Activated CD4-positive, CD25-positive, alpha-beta regulatory T cell treated with anti-CD3 and anti-CD28 coated beads, Interleukin-2, amount 50 U/mL, for 16 hours (primary cell): ENCODE results near the gene IMPDH1.

Source experiments
- DNase-seq: peaks from one replicate; pipeline ENCODE4 v3.0.0-alpha.2; 2020; ENCODE audit warnings: low read depth, low spot score

IMPDH1 gene

GRCh38 chr7:128360359-128360678 is 49.5 kb downstream of the IMPDH1 start:
- no peak for DNase-seq

DNA sequence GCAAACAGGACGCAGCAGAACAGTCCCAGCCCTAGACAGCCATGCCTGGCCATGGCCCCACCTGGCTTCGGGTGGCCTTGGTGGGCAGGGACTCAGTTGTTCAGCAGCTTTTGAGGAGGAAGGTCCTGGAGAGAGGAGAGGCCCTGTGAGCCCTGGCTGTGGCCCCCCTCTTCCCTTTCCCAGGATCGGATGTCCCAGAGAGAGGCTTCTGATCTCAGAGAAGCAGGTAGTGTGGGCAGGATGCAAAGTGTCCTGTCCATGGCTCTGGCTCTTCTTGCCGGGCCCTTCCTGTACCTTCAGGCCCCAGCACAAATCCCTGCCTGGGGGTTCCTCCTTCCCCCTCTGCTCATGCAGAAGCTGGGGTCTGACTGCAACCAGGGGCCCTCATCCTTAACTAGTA is 49.8 kb downstream of the IMPDH1 start:
- DNase-seq: no peak

DNA sequence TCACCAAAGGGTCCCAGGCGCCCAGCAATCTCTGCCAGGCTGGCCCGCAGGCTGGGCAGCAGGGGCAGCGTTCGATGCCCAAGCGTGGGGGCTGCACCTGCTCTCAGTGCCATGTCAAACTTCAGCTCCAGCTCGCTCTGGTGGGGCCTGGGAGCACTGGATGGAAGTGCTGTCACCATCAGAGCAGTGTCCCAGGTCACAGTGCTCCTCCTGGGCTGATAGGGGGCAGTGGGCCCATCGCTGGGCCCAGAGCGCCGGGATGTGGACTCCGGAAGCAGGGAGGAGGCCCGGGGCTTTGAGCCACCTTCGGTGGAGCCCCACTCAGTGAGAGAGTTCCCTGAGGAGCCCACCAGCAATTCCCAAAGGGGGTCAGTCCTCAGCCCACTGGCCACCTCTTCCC is 50.4 kb downstream of the IMPDH1 start:
- DNase-seq: no peak

- no peak for DNase-seq
These were observed 51.5 kb downstream of the IMPDH1 start for GRCh38 chr7:128358233-128358632.

DNA sequence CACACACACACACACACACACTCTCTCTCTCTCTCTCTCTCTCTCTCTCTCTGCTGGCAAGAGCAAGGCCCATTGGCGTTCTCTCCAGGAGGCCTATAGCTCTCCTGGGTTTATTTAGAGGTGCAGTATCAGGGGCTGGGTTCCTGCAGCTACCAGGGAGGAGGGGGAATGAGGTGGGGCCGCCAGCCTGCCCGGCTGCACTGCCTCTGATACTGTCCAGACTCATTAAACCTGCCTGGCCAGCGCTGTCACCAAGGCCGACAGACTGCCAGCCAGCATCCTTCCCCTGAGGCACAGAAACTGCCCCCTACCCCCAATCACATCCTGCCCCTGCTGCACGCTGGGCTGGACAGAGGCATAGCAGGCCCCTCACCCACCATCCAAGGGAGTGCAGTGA is 52.6 kb downstream of the IMPDH1 start:
- no peak for DNase-seq

DNA sequence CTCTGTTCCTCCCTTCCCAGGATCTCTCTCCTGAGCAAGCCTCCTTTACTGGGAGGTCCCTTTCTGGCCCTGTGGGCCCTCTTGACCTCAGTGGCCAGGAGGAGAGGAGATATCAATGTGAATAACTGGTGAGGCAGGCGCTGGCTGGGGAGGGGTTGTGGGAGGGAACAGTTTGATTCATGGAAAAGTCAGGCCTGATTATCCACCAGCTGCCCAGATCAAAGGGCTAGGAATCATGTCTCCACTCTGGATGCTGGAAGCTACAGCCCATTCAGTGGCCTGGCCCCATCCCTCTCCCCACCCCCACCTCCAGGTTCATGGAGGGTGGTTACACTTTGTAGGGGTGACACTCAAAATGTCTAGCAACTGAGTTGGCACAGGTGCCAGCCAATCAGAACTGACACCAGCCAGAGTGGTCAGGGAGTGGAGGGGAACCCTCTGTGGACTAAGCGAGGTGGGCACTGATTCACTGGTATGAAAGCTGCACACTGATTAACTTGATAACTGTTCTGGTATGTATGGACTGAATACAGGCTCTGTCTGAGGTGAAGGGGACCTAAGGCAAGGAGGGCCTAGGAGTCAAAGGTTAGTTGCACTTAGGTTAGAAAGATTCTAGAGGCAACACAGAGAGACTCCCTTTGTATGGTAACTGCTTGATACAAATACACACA is 53.1 kb downstream of the IMPDH1 start:
- no peak for DNase-seq

DNA sequence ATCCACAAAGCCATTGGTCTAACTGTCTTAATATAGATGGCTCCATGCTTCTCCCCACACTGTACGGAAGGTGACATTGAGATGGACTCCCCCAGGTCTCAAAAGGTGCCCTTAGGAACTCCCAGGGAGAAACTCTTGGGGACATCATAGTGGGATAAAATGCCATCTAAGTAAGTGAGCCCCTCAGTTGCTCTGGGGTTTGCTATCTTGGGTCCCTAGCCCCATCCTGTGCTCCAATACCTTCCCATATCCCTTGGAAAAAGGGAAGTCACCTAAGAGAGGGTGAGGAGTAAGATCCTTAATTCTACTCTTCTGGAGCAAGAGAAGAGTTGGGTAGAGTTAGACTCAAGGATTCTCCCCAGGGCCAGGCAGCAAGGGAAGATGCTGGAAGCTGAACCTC is 56.2 kb downstream of the IMPDH1 start:
- no peak for DNase-seq

GRCh38 chr7:128353189-128353588 is 56.6 kb downstream of the IMPDH1 start:
- no peak for DNase-seq

DNA sequence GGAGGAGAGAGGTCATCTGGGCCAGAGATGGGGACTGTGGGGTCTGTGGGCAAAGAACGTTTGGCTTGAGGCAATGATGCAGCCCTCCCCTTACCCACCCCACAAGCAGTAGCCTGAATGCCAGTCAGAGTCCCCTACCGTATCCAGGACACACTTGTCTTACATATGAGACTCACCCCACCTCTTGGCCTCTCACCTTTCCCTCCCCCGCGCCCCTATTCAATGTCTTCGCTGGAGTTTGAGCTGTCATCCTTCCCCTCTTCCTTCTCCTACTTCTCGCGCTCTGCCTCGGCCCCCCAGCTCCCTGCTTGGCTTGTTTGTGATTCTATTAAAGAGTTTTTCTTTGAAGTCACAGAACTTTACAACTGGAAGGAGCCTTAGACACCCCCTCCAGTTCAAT is 57.1 kb downstream of the IMPDH1 start:
- no peak for DNase-seq

DNA sequence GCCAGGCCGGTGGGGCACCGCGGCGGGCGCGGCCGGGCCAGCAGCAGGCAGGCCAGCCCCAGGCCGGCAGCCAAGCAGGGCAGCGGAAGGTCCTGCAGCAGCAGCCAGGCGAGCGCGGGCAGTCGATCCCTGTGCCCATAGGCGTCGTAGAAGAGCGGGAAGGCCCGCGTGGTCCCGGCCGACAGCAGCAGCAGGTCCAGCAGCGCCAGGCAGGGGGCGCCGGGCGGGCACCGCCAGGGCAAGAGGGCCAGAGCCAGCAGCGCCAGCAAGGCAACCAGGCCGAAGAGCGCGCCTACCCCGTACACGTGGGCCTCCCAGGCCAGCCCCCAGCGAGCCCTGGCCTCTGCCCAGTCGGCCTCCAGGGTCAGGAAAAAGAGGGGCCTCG is 57.6 kb downstream of the IMPDH1 start:
- DNase-seq: no peak

GRCh38 chr7:128351296-128352152 is 58.3 kb downstream of the IMPDH1 start:
- no peak for DNase-seq

- no peak for DNase-seq
These were observed 59.0 kb downstream of the IMPDH1 start for GRCh38 chr7:128350708-128351295.

- no peak for DNase-seq
These were observed 60.3 kb downstream of the IMPDH1 start for GRCh38 chr7:128349466-128349825.

DNA sequence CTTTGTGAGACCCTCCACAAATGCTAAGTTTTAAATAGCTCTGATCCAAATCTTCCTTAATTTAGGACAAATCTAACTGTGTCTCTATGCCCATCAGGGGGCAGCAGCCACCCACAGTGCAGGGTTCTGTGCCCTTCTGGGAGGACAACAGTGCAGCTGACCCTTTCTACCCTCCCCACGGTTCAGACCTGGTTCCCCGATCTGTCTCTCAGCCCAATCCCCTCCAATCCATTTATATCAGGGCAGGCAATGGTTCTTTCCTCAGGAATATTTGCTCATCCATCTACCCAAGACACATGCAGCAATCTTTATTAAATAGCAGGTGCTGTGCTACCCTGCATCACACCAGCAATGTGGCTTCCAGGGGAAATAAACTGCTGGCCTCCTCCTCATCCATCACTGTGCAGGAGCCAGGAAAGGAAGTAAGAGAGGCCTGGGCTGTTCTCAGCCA is 62.1 kb downstream of the IMPDH1 start:
- DNase-seq: no peak

GRCh38 chr7:128344431-128344774 is 65.4 kb downstream of the IMPDH1 start:
- no peak for DNase-seq

DNA sequence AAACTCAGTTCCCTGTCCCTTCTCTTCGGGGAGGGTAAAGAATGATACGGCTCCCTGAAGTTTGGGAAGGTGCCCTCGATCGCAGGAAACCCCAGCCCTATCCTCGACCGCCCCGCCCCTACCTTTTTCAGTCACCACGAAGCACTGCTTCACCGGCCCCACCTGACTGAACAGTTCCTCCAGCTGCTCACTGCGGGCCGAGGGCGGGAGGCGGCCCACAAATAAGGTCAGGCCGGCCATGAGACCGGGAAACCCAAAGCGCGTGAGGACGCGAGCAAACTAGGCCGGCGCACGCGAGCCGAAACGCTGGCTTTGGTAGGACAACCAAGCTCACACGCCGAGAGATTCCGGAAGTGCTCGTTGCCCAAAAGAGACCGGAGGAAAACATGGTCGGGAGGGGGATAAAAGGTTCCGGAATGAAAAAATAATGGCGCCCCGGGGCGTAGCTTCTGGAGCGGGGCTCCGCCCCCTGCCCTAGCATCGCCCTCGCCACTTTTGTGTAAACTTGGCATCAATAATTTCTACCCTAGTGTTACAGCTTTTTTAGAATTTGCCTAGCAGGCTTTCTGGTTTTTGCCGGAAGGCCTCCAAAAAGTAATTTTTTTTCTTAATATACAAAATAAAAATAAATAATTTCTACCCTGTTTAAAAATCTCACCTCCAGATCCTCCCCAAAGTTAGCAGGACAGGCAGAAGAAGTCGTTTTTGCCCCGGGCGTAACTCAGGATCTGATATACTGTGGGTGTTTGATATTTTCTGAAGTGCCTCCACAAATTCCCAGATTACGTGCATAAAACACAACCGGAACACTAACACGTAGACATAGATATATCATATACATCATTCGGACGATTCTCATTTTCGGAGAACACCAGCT is 66.0 kb downstream of the IMPDH1 start, which contains the start of gene RBM28:
Gene RBM28 (minus strand): TSS at position 355 of the 877 bp plus-strand sequence. CDS start 115 bp downstream, at position 240.
- peak; percentile 72 for DNase-seq
